Mammary epithelial cell (primary cell): ENCODE data around the gene GINS1.

Experiments used
- CTCF ChIP-seq, 2 donors: IDR thresholded peaks in 1 of 2; conservative IDR thresholded peaks in 1 of 2; 2 replicates each; pipeline ENCODE4 v1.5.1; 2011 to 2012; ENCODE audit warnings: inconsistent platforms in 2 of 2, low read length in 2 of 2, mild to moderate bottlenecking in 2 of 2, control low read depth in 1 of 2, low read depth in 1 of 2; ENCODE audit not compliant: insufficient read depth in 1 of 2; ENCODE audit errors: extremely low read depth in 1 of 2
- EZH2 ChIP-seq: IDR thresholded peaks from 2 replicates; pipeline ENCODE4 v1.6.1; 2012; ENCODE audit warnings: low read length, inconsistent platforms, borderline replicate concordance

GRCh38 chr20:25471020-25471419 is 63.5 kb downstream of the GINS1 start:
- TF ChIP-seq CTCF (conservative IDR thresholded peaks at IDR 0.05 in 1 of 2, IDR thresholded peaks at IDR 0.05 in 1 of 2; ENCODE audit: extremely low read depth in 1 of 2, insufficient read depth in 1 of 2, low read depth in 1 of 2, low read length in 2 of 2) (no peak), EZH2 (no peak)
